ENCODE measurements around the gene ZSCAN2.
A peak's percentile ranks its signal among the peaks of the same experiment; 100 is the strongest.
"Not testable (repeated sequence)": the region's sequence is repeated elsewhere in the genome, so short reads cannot be mapped to it uniquely, and the experiment has no call there.

Gene ZSCAN2

GRCh38 chr15:84600687-84601554 is at the start of gene ZSCAN2:
Gene ZSCAN2, plus strand, starts transcription at chr15:84601009. Its CDS starts 2,919 bp downstream, at chr15:84603928.
- DNase-seq (ENCODE audit: low spot score): peak; percentile 97

- not testable (repeated sequence) for DNase-seq (ENCODE audit: low spot score)
These were observed 49.2 kb upstream of the ZSCAN2 start for GRCh38 chr15:84551624-84552023.

- DNase-seq (ENCODE audit: low spot score): peak; percentile 58
These were observed 47.9 kb upstream of the ZSCAN2 start for GRCh38 chr15:84552896-84553295.

- DNase-seq (ENCODE audit: low spot score): not testable (repeated sequence)
These were observed 44.1 kb upstream of the ZSCAN2 start for GRCh38 chr15:84556690-84557089.

GRCh38 chr15:84568021-84568420 is 32.8 kb upstream of the ZSCAN2 start:
- not testable (repeated sequence) for DNase-seq (ENCODE audit: low spot score)

GRCh38 chr15:84570164-84570735 is 30.6 kb upstream of the ZSCAN2 start:
- peak; percentile 61 for DNase-seq (ENCODE audit: low spot score)

GRCh38 chr15:84572231-84572630 is 28.6 kb upstream of the ZSCAN2 start:
- no peak for DNase-seq (ENCODE audit: low spot score)

- no peak for DNase-seq (ENCODE audit: low spot score)
These were observed 25.3 kb upstream of the ZSCAN2 start for GRCh38 chr15:84575493-84575892.

- DNase-seq (ENCODE audit: low spot score): not testable (repeated sequence)
These were observed 22.9 kb upstream of the ZSCAN2 start for GRCh38 chr15:84577891-84578290.

- DNase-seq (ENCODE audit: low spot score): not testable (repeated sequence)
These were observed 21.5 kb upstream of the ZSCAN2 start for GRCh38 chr15:84579261-84579721.

- not testable (repeated sequence) for DNase-seq (ENCODE audit: low spot score)
These were observed 19.0 kb upstream of the ZSCAN2 start for GRCh38 chr15:84581676-84582428.

GRCh38 chr15:84582583-84583157 is 18.1 kb upstream of the ZSCAN2 start:
- DNase-seq (ENCODE audit: low spot score): no peak

- not testable (repeated sequence) for DNase-seq (ENCODE audit: low spot score)
These were observed 16.9 kb upstream of the ZSCAN2 start for GRCh38 chr15:84583921-84584320.

GRCh38 chr15:84586696-84587095 is 14.1 kb upstream of the ZSCAN2 start:
- DNase-seq (ENCODE audit: low spot score): no peak

GRCh38 chr15:84588053-84588874 is 12.5 kb upstream of the ZSCAN2 start:
- DNase-seq (ENCODE audit: low spot score): peak; percentile 96

- no peak for DNase-seq (ENCODE audit: low spot score)
These were observed 10.4 kb upstream of the ZSCAN2 start for GRCh38 chr15:84590406-84590805.

GRCh38 chr15:84591815-84592214 is 9.0 kb upstream of the ZSCAN2 start:
- DNase-seq (ENCODE audit: low spot score): no peak

- no peak for DNase-seq (ENCODE audit: low spot score)
These were observed 6.1 kb upstream of the ZSCAN2 start for GRCh38 chr15:84594617-84595290.

GRCh38 chr15:84595660-84596059 is 5.1 kb upstream of the ZSCAN2 start:
- no peak for DNase-seq (ENCODE audit: low spot score)

GRCh38 chr15:84597296-84597695 is 3.5 kb upstream of the ZSCAN2 start:
- no peak for DNase-seq (ENCODE audit: low spot score)

- DNase-seq (ENCODE audit: low spot score): no peak
These were observed 2.6 kb upstream of the ZSCAN2 start for GRCh38 chr15:84598250-84598649.

Measured in AG20443 (cell line).